ENCODE measurements around the gene MACROD2.

DNA sequence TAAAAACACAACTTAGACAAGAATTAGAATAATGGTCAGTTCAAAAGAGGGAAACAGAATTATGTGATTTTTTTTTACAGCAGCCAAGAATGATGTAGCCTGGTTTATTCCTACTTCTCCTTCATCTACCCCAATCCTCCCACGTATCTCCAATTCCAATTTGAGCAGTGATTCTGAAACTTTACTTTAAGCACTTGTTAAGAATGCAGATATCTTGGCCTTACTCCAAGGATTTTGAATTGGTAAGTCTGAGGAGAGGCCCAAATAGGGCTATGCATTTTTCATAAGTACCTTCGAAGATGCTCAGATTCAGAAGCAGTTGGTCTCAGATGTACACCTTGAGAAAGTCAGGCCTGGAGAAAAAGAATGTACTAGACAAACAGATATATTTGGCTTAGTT lies 575.5 kb downstream of the MACROD2 start:
- TF ChIP-seq, protein P1, sequence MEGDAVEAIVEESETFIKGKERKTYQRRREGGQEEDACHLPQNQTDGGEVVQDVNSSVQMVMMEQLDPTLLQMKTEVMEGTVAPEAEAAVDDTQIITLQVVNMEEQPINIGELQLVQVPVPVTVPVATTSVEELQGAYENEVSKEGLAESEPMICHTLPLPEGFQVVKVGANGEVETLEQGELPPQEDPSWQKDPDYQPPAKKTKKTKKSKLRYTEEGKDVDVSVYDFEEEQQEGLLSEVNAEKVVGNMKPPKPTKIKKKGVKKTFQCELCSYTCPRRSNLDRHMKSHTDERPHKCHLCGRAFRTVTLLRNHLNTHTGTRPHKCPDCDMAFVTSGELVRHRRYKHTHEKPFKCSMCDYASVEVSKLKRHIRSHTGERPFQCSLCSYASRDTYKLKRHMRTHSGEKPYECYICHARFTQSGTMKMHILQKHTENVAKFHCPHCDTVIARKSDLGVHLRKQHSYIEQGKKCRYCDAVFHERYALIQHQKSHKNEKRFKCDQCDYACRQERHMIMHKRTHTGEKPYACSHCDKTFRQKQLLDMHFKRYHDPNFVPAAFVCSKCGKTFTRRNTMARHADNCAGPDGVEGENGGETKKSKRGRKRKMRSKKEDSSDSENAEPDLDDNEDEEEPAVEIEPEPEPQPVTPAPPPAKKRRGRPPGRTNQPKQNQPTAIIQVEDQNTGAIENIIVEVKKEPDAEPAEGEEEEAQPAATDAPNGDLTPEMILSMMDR (IDR thresholded peaks at IDR 0.05), result no peak
- TF ChIP-seq POLR2A (IDR thresholded peaks at IDR 0.05) (no peak), EP300 (IDR thresholded peaks at IDR 0.05) (no peak)

Data from ovary (tissue), 3 donors.